Testis (tissue), 2 donors: ENCODE measurements around the gene ARHGAP26.

ENCODE experiments used
- POLR2A ChIP-seq: fragments of 450-650 bp; IDR thresholded peaks from one replicate; pipeline ENCODE4 v1.6.1; 2017; ENCODE audit warnings: antibody characterized with exemption, mild to moderate bottlenecking, moderate library complexity
- TF ChIP-seq, protein P1 (sequence below), 3 experiments: fragments of 450-650 bp in 2 of 3; fragments of 200-600 bp in 1 of 3; sonication (generic) in 1 of 3; IDR thresholded peaks; one replicate each; pipeline ENCODE4 v1.5.1; 2016 to 2019; ENCODE audit warnings: antibody characterized with exemption in 3 of 3, mild to moderate bottlenecking in 2 of 3, moderate library complexity in 1 of 3

DNA sequence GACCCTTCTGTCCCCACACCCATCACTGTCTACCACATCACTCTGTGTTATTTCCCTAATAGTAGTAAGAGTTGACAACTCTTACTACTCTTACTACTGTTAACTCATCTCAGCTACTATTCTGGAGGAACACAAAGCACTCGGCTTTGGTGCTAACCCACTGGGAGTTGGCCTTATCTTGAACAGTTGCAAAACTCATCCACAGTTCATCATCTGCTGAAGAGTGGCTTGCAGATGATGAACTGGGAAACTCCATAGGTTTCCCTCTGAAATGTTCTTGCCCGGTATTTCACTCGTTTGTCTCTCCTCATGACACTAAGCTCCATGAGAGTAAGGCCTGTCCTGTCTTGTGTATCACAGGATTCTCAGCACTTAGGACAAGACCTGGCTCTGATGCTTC, 411.9 kb downstream of the ARHGAP26 start:
- no peak for TF ChIP-seq POLR2A
- TF ChIP-seq, protein P1, sequence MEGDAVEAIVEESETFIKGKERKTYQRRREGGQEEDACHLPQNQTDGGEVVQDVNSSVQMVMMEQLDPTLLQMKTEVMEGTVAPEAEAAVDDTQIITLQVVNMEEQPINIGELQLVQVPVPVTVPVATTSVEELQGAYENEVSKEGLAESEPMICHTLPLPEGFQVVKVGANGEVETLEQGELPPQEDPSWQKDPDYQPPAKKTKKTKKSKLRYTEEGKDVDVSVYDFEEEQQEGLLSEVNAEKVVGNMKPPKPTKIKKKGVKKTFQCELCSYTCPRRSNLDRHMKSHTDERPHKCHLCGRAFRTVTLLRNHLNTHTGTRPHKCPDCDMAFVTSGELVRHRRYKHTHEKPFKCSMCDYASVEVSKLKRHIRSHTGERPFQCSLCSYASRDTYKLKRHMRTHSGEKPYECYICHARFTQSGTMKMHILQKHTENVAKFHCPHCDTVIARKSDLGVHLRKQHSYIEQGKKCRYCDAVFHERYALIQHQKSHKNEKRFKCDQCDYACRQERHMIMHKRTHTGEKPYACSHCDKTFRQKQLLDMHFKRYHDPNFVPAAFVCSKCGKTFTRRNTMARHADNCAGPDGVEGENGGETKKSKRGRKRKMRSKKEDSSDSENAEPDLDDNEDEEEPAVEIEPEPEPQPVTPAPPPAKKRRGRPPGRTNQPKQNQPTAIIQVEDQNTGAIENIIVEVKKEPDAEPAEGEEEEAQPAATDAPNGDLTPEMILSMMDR (IDR thresholded peaks at IDR 0.05): no peak
